ENCODE measurements around the gene PLVAP. TPM values are rescaled to one million over a fixed set of nuclear protein-coding genes. Genes with fewer than 3 reads are reported as not detected.

Gene PLVAP
- total RNA-seq, 2 donors from 2014 or later = not detected

GRCh38 chr19:17323964-17324332, 53.2 kb downstream of the PLVAP start:
- Mint-ChIP-seq H3K4me1 (ENCODE audit: low read depth) (peaks cover 5% of the 10 kb centered on the region), H3K27me3 (ENCODE audit: low read depth) (no peaks in the 10 kb centered on the region), H3K27ac (no peak overlapping the region), H3K4me3 (peak overlapping the region in 1 of 2 donors; percentile 34), H3K9me3 (no peaks in the 10 kb centered on the region), H3K36me3 (ENCODE audit: insufficient read depth in 2 of 2) (peaks cover 1 to 3% of the 10 kb centered on the region in 2 donors)
- ATAC-seq (replicated peaks in 1 of 2) = peak; percentile 42 to 45
- peak; percentile 55 for DNase-seq

DNA sequence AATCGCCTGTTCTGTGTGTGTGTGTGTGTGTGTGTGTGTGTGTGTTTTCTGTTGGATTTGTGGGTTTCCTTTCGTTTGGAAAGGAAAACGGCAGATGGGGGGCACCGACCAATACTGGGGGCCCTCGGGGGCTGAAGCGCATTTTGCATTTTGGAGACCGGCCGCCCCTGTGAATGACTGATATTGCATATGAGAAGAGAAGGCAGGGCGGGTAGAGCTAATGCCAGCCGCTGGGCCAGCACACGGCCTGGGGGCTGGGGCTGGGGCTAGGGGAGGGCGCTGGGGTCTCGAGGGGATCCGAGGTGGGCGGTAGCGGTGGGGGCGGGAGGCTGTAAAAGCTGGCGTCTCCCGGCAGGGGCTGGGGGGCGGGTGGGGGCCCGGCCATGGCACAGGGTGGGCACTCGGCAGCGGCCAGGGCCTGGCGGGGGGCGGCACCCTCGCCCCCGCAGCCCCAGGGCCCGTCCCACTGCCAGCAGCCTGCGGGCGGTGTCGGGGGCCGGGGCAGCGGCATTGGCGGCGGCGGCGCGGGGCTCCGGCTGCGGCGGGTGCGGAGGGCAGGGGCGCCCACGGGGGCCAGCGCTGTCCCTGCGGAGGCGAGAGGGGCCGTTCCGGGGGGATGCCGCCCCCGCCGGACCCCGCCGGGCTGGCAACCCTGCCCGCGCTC, 53.7 kb downstream of the PLVAP start:
- Mint-ChIP-seq H3K4me1 (ENCODE audit: low read depth) (peaks cover 5% of the 10 kb centered on the region), H3K27me3 (ENCODE audit: low read depth) (no peaks in the 10 kb centered on the region), H3K27ac (peak overlapping the region; percentile 73), H3K4me3 (peak overlapping the region; percentile 58 to 67), H3K9me3 (no peaks in the 10 kb centered on the region), H3K36me3 (ENCODE audit: insufficient read depth in 2 of 2) (peaks cover 1 to 3% of the 10 kb centered on the region in 2 donors)
- DNase-seq (no peak), ATAC-seq (replicated peaks in 1 of 2) (peak; percentile 10 to 21)

GRCh38 chr19:17322854-17323253, 54.3 kb downstream of the PLVAP start:
- no peak for DNase-seq
- H3K27ac Mint-ChIP-seq = peak overlapping the region; percentile 73
- peaks cover 1 to 3% of the 10 kb centered on the region in 2 donors for H3K36me3 Mint-ChIP-seq (ENCODE audit: insufficient read depth in 2 of 2)
- H3K27me3 Mint-ChIP-seq (ENCODE audit: low read depth) = no peaks in the 10 kb centered on the region
- H3K4me3 Mint-ChIP-seq = peak overlapping the region in 1 of 2 donors; percentile 67
- no peak for ATAC-seq (replicated peaks in 1 of 2)
- no peaks in the 10 kb centered on the region for H3K9me3 Mint-ChIP-seq
- peaks cover 5% of the 10 kb centered on the region for H3K4me1 Mint-ChIP-seq (ENCODE audit: low read depth)

DNA sequence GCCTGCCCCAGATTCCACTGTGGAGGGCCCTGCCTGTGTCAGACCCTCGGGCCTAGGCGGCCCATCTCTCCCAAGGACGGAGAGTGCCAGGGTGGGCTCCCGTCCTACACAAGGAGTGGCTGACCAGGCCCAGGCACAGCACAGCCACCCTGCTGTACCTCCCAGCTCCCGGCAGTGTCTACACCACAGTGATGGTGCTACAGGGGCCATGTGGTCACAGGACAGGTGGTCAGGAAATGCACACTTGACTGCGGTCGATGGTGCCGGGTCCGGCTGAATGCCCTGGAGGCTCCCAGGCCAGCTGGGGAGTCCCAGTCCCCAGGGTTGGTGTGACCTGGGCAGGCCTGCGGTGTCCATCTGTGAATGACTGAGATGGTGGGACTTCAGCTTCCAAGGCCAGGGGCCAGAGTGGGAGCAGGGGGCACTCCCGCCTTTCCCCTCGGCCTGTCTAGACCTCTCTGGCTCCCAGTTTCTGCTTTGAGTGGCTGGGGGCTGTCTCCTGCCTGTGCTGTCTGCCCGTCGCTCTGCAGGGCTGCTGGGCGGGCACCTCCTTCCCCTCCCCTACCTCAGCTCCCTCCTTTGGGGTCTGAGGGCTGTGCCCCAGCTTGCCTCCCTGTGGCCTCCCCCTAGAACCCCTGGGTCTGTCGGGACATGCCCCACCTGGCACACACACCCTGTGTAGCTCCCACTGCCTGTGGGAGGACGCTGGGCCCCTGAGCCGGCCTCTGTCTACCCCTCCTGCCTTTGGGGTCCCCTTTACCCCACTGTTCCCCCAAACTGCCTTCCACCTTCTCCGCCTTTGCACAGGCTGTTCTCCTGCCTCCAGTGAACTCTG, 55.3 kb downstream of the PLVAP start:
- no peak for DNase-seq
- H3K4me1 Mint-ChIP-seq (ENCODE audit: low read depth) = peaks cover 5% of the 10 kb centered on the region
- no peak for ATAC-seq (replicated peaks in 1 of 2)
- H3K9me3 Mint-ChIP-seq = no peaks in the 10 kb centered on the region
- no peak overlapping the region for H3K27ac Mint-ChIP-seq
- H3K27me3 Mint-ChIP-seq (ENCODE audit: low read depth) = no peaks in the 10 kb centered on the region
- H3K4me3 Mint-ChIP-seq = no peak overlapping the region
- peaks cover 1 to 3% of the 10 kb centered on the region in 2 donors for H3K36me3 Mint-ChIP-seq (ENCODE audit: insufficient read depth in 2 of 2)

DNA sequence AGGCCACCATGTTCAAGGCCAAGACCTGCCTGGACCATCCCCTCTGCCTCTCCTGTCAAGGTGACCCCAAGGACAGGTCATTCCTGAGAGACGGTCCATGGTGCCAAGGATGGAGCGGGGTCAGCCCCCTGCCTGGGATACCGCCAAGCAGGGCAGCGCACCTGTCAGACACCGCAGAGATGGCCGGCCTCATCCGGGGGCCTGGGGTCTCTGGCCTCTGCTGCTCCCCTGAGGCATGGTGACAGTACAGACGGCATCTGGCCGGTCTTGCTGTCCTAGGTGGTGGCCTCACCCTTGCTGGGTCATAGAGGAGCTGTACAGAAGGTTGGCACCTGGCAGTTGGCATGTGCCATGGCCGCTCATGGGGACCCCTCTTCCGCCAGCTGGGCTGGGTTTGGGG, 56.7 kb downstream of the PLVAP start:
- Mint-ChIP-seq H3K27ac (no peak overlapping the region), H3K4me1 (ENCODE audit: low read depth) (peaks cover 11% of the 10 kb centered on the region), H3K9me3 (no peaks in the 10 kb centered on the region), H3K4me3 (no peak overlapping the region), H3K36me3 (ENCODE audit: insufficient read depth in 2 of 2) (peaks cover 1 to 13% of the 10 kb centered on the region in 2 donors), H3K27me3 (ENCODE audit: low read depth) (no peaks in the 10 kb centered on the region)
- no peak for DNase-seq
- ATAC-seq (replicated peaks in 1 of 2) = no peak

DNA sequence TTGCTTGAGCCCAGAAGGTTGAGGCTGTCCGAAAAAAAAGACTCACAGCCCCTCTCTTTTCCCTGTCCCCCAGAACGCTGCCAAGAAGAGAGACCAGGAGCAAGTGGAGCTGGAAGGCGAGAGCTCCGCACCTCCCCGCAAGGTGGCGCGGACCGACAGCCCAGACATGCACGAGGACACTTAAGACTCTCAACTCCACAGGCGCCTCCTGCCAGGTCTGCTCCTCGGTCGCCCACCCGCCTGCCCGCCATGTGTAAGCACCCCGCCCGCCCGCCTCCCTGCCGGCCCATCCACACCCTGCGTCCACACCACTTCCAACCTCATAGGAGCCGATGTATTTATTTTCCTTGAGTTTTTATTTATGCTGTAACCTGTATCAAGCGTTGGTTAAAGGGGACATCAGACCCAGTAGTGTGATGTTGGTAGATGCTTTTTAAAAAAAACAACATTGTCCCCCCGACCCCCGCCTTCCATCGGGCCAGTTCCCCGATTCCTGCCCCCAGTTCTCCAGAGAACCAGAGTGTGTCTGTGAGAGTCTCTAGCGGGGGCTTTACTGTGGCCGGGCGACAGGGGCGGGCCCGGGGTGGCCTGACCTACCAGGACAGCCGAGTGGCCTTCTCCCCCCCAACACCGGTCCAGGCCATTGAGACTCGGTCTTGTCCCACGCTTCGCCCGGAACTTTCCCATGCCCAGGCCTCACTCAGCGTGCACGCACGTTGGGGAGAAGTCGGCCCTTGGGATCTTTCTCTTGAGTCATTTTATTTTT, 57.5 kb downstream of the PLVAP start:
- no peak overlapping the region for H3K4me3 Mint-ChIP-seq

GRCh38 chr19:17318966-17319365, 58.2 kb downstream of the PLVAP start:
- ATAC-seq (replicated peaks in 1 of 2) = no peak
- peaks cover 1 to 13% of the 10 kb centered on the region in 2 donors for H3K36me3 Mint-ChIP-seq (ENCODE audit: insufficient read depth in 2 of 2)
- H3K4me3 Mint-ChIP-seq = no peak overlapping the region
- peaks cover 11% of the 10 kb centered on the region for H3K4me1 Mint-ChIP-seq (ENCODE audit: low read depth)
- H3K9me3 Mint-ChIP-seq = no peaks in the 10 kb centered on the region
- H3K27ac Mint-ChIP-seq = no peak overlapping the region
- no peak for DNase-seq
- H3K27me3 Mint-ChIP-seq (ENCODE audit: low read depth) = no peaks in the 10 kb centered on the region

More for the DNA sequence above, 57.5 kb downstream of the PLVAP start:
- H3K27ac Mint-ChIP-seq = no peak overlapping the region
- ATAC-seq (replicated peaks in 1 of 2) (no peak), DNase-seq (no peak)
- H3K36me3 Mint-ChIP-seq (ENCODE audit: insufficient read depth in 2 of 2) = peaks cover 1 to 13% of the 10 kb centered on the region in 2 donors
- H3K9me3 Mint-ChIP-seq = no peaks in the 10 kb centered on the region
- no peaks in the 10 kb centered on the region for H3K27me3 Mint-ChIP-seq (ENCODE audit: low read depth)
- peaks cover 11% of the 10 kb centered on the region for H3K4me1 Mint-ChIP-seq (ENCODE audit: low read depth)

GRCh38 chr19:17314007-17314593, 63.0 kb downstream of the PLVAP start:
- ATAC-seq (replicated peaks in 1 of 2) (no peak), DNase-seq (no peak)
- Mint-ChIP-seq H3K9me3 (no peaks in the 10 kb centered on the region), H3K27me3 (ENCODE audit: low read depth) (no peaks in the 10 kb centered on the region), H3K4me1 (ENCODE audit: low read depth) (peaks cover 27% of the 10 kb centered on the region), H3K4me3 (no peak overlapping the region), H3K36me3 (ENCODE audit: insufficient read depth in 2 of 2) (peaks cover 1 to 10% of the 10 kb centered on the region in 2 donors), H3K27ac (no peak overlapping the region)

- Mint-ChIP-seq H3K27me3 (ENCODE audit: low read depth) (no peaks in the 10 kb centered on the region), H3K4me3 (no peak overlapping the region), H3K4me1 (ENCODE audit: low read depth) (peaks cover 37% of the 10 kb centered on the region), H3K27ac (no peak overlapping the region), H3K9me3 (no peaks in the 10 kb centered on the region), H3K36me3 (ENCODE audit: insufficient read depth in 2 of 2) (peaks cover 1 to 10% of the 10 kb centered on the region in 2 donors)
- DNase-seq (no peak), ATAC-seq (replicated peaks in 1 of 2) (no peak)
Observed at GRCh38 chr19:17312189-17313113, 64.7 kb downstream of the PLVAP start.

DNA sequence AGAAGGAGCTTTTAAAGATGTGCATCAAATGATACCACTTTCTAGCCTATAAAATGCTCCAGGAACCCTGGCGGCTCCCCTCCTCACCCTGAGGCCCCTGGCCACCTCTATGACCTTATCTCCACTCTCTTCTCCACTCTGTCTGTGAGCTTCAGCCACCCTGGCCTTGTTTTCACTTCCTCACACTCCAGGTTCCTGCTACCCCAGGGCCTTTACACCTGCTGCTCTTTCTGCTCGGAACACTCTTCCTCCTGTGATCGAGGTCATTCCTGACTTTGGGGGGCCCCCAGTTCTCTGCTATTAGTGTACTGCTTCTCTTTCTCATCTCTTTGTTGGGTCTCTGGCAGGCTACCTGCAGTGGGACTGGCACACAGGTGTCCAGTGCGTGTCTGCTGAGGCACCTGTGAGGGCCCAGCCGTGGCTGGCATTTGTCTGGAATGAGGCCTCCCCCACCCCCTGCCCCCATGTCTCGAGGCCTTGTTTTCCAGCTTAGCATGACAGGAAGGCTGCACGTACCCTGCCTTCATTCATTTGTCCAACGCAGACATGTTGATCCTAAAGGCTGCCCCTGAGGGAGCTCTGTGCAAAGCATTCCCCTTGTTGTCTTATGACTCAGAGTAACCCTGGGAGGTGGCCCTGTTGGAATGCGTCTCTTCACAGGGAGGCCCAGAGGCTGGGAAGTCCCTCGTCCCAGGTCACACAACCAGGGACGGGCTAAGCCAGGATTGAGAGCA, 65.5 kb downstream of the PLVAP start:
- Mint-ChIP-seq H3K4me3 (peak overlapping the region; percentile 14 to 93), H3K27me3 (ENCODE audit: low read depth) (no peaks in the 10 kb centered on the region), H3K4me1 (ENCODE audit: low read depth) (peaks cover 46% of the 10 kb centered on the region), H3K36me3 (ENCODE audit: insufficient read depth in 2 of 2) (peaks cover 1 to 10% of the 10 kb centered on the region in 2 donors), H3K9me3 (no peaks in the 10 kb centered on the region), H3K27ac (peak overlapping the region; percentile 20)
- ATAC-seq (replicated peaks in 1 of 2) = no peak
- DNase-seq = no peak

DNA sequence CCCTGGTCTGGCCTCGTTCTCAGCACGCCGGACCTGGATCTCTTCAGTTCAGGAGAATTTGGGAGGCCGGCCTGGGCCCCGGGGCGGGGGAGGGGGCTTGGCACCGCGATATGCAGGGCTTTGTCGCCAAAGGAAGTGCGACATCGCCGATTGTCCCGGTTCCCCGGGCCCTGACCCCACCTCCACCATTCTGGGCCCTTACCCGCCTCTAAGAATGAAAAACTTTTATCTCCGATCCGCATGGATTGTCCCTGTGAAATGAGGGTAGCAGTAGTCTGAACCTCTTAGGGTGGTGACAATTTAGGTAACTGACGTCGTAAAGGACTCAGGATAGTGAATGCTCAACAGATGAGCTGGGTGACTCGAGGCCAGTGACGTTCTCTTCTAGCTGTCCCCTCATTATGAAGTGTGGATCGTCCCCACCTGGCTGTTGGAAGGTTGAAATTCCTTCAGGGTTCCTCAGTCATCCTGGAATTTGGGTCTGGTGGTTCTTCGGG, 67.1 kb downstream of the PLVAP start:
- Mint-ChIP-seq H3K36me3 (ENCODE audit: insufficient read depth in 2 of 2) (peaks cover 0 to 1% of the 10 kb centered on the region in 2 donors), H3K27ac (peak overlapping the region; percentile 96), H3K27me3 (ENCODE audit: low read depth) (no peaks in the 10 kb centered on the region)

More for the DNA sequence above, 67.1 kb downstream of the PLVAP start:
- DNase-seq = peak in 1 of 2 donors; percentile 49
- no peak for ATAC-seq (replicated peaks in 1 of 2)
- Mint-ChIP-seq H3K4me3 (peak overlapping the region; percentile 86 to 93), H3K4me1 (ENCODE audit: low read depth) (peaks cover 48% of the 10 kb centered on the region), H3K9me3 (no peaks in the 10 kb centered on the region)

Data from activated T-cell treated with anti-CD3 and anti-CD28 coated beads, Interleukin-2, amount 50 U/mL, for 72 hours (primary cell).